Brain microvascular endothelial cell (primary cell): ENCODE measurements around the gene MYH9.

Source experiments
- DNase-seq: peaks from one replicate; pipeline ENCODE4 v3.0.0-alpha.2; 2020
- H3K27ac ChIP-seq: fragments of 250-450 bp; sonication (Bioruptor Pico); 2 replicates; pipeline ENCODE4 v1.5.1; 2020; ENCODE audit warnings: mild to moderate bottlenecking, moderate library complexity
- H3K27me3 ChIP-seq: fragments of 250-450 bp; sonication (Bioruptor Pico); replicated peaks from 2 replicates; pipeline ENCODE4 v1.5.1; 2020; ENCODE audit warnings: mild to moderate bottlenecking
- H3K36me3 ChIP-seq: fragments of 250-450 bp; sonication (Bioruptor Pico); replicated peaks from 2 replicates; pipeline ENCODE4 v1.5.1; 2020; ENCODE audit warnings: mild to moderate bottlenecking
- H3K4me3 ChIP-seq: 2 replicates; pipeline ENCODE4 v1.5.1; 2011; ENCODE audit warnings: low read depth, mild to moderate bottlenecking, control low read depth, low read length, moderate library complexity
- CTCF ChIP-seq: IDR thresholded peaks from 2 replicates; pipeline ENCODE4 v1.5.1; 2011; ENCODE audit warnings: low read depth, mild to moderate bottlenecking, moderate library complexity, low read length, control low read depth, inconsistent platforms; ENCODE audit errors: missing control alignments
- in situ Hi-C: cut with HindIII; loops from 2 replicates; pipeline ENCODE4 v1.10.0; 2017; ENCODE audit warnings: low sequenced_read_pairs, low pct_ligation_motif_present

The MYH9 gene

DNA sequence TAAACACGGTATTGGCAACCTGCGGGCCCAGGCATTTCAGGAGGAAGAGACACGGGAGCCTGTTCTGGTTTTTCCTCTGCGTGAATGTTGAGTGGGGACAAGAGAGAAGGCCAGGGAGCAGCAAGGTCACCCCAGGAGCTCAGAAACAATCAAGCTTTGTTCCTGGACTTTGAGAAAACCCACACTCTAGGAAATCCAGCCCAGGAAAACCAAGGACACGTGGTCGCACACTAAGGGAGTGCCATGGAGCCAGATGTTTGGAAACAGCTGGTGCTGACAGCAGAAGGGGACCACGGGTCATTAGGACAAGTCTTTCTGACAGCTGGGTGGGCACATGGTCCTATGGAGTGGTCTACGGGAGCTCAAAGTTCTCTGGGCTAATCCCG, 44.1 kb downstream of the MYH9 start:
- peaks cover 84% of the 10 kb centered on the region for H3K36me3 ChIP-seq
- no peak overlapping the region for H3K27ac ChIP-seq
- no peak for TF ChIP-seq CTCF
- no peaks in the 10 kb centered on the region for H3K27me3 ChIP-seq
- DNase-seq = no peak
- H3K4me3 ChIP-seq = no peak overlapping the region
- in situ Hi-C loops = loop anchor here (25.0 kb wide), 1 partner anchor 119 kb away; no protein-coding TSS in a partner anchor

DNA sequence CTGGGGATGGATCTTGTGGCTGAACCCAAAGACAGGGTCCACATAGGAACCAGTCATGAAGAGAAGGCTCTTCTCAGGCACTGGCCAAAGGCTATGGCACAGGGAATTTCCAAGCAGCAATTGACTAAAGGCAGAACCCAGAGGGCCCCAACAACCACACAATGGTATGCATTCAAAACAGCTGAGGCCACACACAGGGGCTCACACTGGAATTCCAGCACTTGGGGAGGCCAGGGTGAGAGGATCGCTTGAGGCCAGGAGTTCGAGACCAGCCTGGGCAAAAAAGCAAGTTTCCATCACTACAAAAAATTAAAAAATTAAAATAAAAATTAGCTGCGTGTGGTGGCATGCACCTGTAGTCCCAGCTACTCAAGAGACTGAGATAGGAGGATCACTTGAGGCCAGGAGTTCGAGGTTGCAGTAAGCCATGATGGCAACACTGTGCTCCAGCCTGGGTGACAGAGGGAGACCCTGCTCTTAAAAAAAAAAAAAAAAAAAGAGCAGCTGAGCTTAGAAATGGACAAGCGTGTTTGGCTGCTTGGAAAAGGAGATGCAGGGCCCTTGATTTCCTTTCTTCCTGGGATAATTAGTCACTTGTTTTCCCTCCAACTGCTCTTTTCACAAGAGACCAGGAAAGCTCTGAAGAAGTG, 44.6 kb downstream of the MYH9 start:
- DNase-seq = no peak
- no peak overlapping the region for H3K4me3 ChIP-seq
- TF ChIP-seq CTCF = no peak
- H3K27ac ChIP-seq = no peak overlapping the region
- in situ Hi-C loops = loop anchor here (25.0 kb wide), 1 partner anchor 119 kb away; no protein-coding TSS in a partner anchor
- peaks cover 88% of the 10 kb centered on the region for H3K36me3 ChIP-seq
- no peaks in the 10 kb centered on the region for H3K27me3 ChIP-seq

DNA sequence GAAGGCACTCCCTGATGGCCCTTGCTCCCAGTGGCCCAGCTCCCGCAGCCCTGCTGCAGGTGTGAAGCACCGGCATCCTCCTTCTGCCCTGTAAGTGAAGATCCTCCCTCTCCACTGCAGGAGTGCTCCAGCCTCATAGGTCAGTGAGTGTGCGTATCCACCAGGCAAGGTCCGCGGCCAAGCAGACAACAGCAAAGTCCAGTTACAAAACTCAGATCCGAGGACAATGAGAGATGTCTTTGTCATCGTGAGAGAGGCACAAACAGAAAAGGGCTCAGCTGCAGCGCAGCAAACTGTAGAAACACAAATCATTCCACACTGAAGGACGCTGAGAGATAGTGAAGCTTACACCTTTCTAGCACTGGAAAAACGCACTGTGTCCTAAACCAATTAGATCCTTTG, 46.1 kb downstream of the MYH9 start:
- Histone ChIP-seq H3K36me3 (peaks cover 91% of the 10 kb centered on the region), H3K27ac (no peak overlapping the region)

DNA sequence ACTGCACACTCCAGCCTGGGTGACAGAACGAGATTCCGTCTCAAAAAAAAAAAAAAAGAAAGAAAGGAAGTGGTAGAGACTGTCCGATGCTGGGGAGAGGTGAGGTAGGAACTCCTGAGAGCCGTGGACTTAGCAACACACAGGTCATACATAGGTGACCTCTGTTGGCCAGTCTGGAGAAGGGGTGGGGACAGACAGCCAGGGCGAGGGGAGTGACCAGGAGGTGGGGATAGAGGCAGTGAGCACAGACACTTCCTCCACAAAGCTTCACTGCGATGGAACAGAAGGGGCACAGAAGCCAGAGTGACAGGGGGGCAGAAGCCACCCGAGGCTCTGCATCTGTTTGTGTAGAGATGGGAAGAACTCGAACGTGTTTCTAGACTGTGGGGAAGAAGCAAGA, 47.1 kb downstream of the MYH9 start:
- Histone ChIP-seq H3K36me3 (peaks cover 91% of the 10 kb centered on the region), H3K4me3 (no peak overlapping the region), H3K27ac (peak overlapping the region; percentile 12), H3K27me3 (no peaks in the 10 kb centered on the region)
- in situ Hi-C loops = loop anchor here (25.0 kb wide), 1 partner anchor 122 kb away; no protein-coding TSS in a partner anchor
- TF ChIP-seq CTCF = peak; percentile 30
- DNase-seq = no peak

More for the DNA sequence above, 46.1 kb downstream of the MYH9 start:
- Histone ChIP-seq H3K4me3 (no peak overlapping the region), H3K27me3 (no peaks in the 10 kb centered on the region)
- no peak for TF ChIP-seq CTCF
- in situ Hi-C loops = loop anchor here (25.0 kb wide), 1 partner anchor 121 kb away; no protein-coding TSS in a partner anchor
- no peak for DNase-seq

DNA sequence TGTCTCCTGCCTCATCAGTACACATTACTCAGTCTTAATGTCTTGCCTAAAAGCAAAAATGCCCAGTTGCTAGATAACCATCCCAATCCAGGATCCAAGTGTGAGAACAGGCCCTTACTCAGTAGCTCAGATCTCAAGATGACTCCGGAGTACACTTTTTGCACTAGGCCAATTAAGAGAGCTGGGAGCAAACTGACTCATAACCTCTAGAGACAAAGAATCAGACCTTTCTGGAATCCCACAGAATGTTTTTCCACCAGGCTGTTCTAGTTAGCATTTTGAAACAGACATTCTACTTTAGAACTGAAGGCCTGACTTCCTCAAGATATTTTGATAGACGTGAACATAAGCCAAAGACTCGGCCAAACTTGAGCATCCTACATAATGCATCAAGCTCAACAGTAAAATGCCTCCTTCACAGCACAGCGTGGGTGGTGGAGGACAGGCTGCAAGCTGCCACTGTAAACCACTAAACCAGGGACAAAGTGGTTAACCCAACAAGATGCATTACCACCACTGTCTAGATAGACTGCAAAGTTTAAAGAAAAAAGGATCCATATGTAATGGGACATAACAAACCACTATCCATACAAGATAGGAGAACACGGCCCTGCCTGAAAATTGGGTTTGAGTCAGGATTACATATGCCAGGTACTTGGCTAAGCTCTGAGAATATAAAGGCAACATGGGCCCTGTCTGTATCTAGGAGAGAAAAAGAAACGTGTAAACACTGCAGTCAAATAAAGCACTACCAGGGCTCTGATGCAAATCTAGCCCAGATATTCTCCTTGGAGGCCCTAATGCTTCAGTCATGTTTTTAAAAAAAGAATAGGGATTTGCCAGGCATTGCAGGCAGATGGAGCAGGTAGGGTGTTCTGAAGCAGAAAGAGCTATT, 48.3 kb downstream of the MYH9 start:
- in situ Hi-C loops = loop anchor here (25.0 kb wide), 1 partner anchor 123 kb away; no protein-coding TSS in a partner anchor
- DNase-seq = peak; percentile 66
- Histone ChIP-seq H3K4me3 (no peak overlapping the region), H3K27ac (peak overlapping the region; percentile 64), H3K36me3 (peaks cover 93% of the 10 kb centered on the region), H3K27me3 (no peaks in the 10 kb centered on the region)
- no peak for TF ChIP-seq CTCF
